ENCODE measurements around the gene CBX2.
"Not testable (repeated sequence)": the region's sequence is repeated elsewhere in the genome, so short reads cannot be mapped to it uniquely, and the experiment has no call there.

The CBX2 gene

DNA sequence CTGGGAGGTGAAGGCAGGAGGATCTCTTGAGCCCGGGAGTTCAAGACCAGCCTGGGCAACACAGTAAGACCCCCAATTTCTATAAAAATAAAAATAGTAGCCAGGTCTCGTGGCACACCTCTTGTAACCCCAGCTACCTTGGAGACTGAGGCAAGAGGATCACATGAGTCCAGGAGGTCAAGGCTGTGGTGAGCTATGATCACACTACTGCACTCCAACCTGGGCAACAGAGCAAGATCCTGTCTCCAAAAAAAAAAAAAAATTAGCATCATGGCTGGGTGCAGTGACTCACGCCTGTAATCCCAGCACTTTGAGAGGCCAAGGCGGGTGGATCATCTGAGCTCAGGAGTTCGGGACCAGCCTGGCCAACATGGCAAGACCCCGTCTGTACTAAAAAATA lies 6.7 kb upstream of the CBX2 start:
- no peak overlapping the region for H3K4me3 ChIP-seq (ENCODE audit: low read depth, low read length)
- no peaks in the 10 kb centered on the region for H3K79me2 ChIP-seq
- TF ChIP-seq, protein P1, sequence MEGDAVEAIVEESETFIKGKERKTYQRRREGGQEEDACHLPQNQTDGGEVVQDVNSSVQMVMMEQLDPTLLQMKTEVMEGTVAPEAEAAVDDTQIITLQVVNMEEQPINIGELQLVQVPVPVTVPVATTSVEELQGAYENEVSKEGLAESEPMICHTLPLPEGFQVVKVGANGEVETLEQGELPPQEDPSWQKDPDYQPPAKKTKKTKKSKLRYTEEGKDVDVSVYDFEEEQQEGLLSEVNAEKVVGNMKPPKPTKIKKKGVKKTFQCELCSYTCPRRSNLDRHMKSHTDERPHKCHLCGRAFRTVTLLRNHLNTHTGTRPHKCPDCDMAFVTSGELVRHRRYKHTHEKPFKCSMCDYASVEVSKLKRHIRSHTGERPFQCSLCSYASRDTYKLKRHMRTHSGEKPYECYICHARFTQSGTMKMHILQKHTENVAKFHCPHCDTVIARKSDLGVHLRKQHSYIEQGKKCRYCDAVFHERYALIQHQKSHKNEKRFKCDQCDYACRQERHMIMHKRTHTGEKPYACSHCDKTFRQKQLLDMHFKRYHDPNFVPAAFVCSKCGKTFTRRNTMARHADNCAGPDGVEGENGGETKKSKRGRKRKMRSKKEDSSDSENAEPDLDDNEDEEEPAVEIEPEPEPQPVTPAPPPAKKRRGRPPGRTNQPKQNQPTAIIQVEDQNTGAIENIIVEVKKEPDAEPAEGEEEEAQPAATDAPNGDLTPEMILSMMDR (IDR thresholded peaks at IDR 0.05), result no peak
- no peak overlapping the region for H3K27ac ChIP-seq
- H3K4me1 ChIP-seq, result no peaks in the 10 kb centered on the region
- H3K27me3 ChIP-seq (ENCODE audit: control insufficient read depth, insufficient read depth, low read length), result no peaks in the 10 kb centered on the region
- no peaks in the 10 kb centered on the region for H3K36me3 ChIP-seq (ENCODE audit: control insufficient read depth, insufficient read depth, low read length)
- H3K4me2 ChIP-seq (ENCODE audit: low read length), result no peak overlapping the region
- H3K9me3 ChIP-seq (ENCODE audit: control insufficient read depth, low read length), result no peaks in the 10 kb centered on the region
- no peak overlapping the region for H2AFZ ChIP-seq
- no peak overlapping the region for H3K9ac ChIP-seq

DNA sequence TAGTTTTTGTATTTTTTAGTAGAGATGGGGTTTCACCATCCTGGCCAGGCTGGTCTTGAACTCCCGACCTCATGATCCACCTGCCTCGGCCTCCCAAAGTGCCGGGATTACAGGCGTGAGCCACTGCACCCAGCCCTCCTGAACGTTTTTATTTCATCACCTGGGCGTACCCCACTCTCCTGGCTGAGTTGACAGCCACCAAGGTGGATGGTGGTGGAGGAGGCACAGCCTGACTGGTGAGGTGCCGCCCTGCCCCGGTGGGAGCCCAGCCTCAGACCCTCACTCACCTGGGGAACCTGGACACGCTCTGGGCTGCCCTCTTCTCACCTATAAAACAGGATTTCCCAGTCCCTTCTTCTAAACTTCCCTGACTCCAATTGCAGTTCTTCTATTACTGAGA lies 5.2 kb upstream of the CBX2 start:
- H3K9me3 ChIP-seq (ENCODE audit: control insufficient read depth, low read length); H3K27me3 ChIP-seq (ENCODE audit: control insufficient read depth, insufficient read depth, low read length): not testable (repeated sequence)

DNA sequence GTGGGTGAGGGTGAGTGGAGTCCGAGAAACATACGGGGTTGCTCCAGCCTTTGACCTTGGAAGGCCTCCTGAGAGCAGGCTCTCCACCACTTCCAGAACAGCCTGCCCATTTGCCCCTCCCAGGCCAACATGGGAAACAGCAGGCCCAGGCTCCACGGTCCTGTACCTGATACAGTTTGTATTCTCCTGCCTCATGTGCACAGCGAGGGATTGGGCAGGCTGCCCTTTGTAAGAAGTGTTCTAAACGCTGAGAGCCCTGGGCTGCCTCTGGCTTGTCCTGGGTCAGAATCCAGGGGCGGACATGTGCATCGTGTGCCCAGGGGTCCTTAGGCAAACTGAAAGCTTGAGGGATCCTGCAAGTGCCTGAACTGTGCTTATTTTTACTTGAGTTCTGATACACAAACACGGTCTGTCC lies 3.4 kb upstream of the CBX2 start:
- Histone ChIP-seq H3K9me3 (ENCODE audit: control insufficient read depth, low read length) (no peaks in the 10 kb centered on the region), H3K4me2 (ENCODE audit: low read length) (no peak overlapping the region), H2AFZ (no peak overlapping the region), H3K9ac (no peak overlapping the region), H3K4me3 (ENCODE audit: low read depth, low read length) (no peak overlapping the region), H3K27ac (no peak overlapping the region), H3K79me2 (no peaks in the 10 kb centered on the region), H3K4me1 (no peaks in the 10 kb centered on the region), H3K27me3 (ENCODE audit: control insufficient read depth, insufficient read depth, low read length) (no peaks in the 10 kb centered on the region), H3K36me3 (ENCODE audit: control insufficient read depth, insufficient read depth, low read length) (no peaks in the 10 kb centered on the region)
- TF ChIP-seq, protein P1 (IDR thresholded peaks at IDR 0.05), result no peak

More for the DNA sequence above, 5.2 kb upstream of the CBX2 start:
- H3K79me2 ChIP-seq; H2AFZ ChIP-seq; H3K9ac ChIP-seq; H3K4me1 ChIP-seq; H3K27ac ChIP-seq; H3K4me2 ChIP-seq (ENCODE audit: low read length); H3K4me3 ChIP-seq (ENCODE audit: low read depth, low read length); H3K36me3 ChIP-seq (ENCODE audit: control insufficient read depth, insufficient read depth, low read length): not testable (repeated sequence)

DNA sequence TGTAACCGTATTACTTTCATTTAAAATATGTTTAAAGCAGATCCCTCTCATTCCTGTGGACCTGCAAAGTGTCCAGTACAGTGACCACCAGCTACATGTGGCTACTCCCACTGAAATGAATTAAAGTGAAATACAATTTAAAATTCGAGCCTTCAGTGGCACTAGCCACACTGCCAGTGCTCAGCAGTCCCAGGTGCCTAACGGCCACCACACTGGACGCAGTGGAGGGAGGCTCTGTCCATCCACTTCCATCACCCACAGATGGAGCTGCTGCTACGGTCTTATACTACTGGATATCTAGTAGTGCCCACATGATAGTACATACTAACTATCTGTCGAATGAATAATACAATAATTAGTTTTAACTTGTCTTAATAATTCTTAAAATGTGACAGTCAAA lies 2.3 kb upstream of the CBX2 start:
- H2AFZ ChIP-seq, result no peak overlapping the region
- TF ChIP-seq, protein P1 (IDR thresholded peaks at IDR 0.05), result no peak
- no peak overlapping the region for H3K4me3 ChIP-seq (ENCODE audit: low read depth, low read length)
- no peaks in the 10 kb centered on the region for H3K4me1 ChIP-seq
- H3K4me2 ChIP-seq (ENCODE audit: low read length), result no peak overlapping the region
- H3K9me3 ChIP-seq (ENCODE audit: control insufficient read depth, low read length), result no peaks in the 10 kb centered on the region
- no peaks in the 10 kb centered on the region for H3K79me2 ChIP-seq
- no peak overlapping the region for H3K27ac ChIP-seq
- no peaks in the 10 kb centered on the region for H3K36me3 ChIP-seq (ENCODE audit: control insufficient read depth, insufficient read depth, low read length)
- no peaks in the 10 kb centered on the region for H3K27me3 ChIP-seq (ENCODE audit: control insufficient read depth, insufficient read depth, low read length)
- no peak overlapping the region for H3K9ac ChIP-seq

DNA sequence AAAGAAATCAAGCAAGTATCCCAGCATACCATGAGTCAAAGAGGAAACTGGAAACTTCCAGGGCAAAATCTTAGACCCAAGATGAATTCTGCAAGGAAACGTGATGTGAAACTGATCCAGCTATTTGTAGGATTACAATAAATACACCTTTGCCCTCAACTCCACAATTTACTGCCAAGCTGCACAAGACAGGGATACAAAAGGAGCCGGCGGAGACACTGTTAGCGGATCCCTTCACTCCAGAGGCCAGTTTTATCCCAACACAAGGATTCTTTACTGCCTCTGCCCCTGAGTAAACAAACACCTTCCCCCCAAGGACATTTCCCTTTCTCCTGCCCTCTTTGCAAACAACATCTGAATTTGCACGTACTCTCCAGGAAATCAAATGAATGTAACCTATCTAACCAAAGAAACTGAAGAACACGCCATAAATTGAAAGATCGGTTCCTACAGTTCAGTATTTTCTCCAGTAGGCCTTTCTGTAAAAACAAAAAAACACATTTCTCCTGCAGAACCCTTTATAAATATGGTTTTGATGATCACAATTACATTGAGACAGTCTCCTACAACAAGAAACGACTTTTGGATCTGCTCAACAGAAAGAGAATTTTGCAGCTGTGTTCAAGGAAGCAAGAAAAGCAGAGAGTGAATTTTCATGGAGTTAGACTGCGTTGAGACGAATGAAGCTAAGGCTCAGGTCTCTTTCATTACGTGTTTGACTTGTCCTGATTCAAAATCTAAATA lies 1.4 kb upstream of the CBX2 start:
- H3K27ac ChIP-seq, result no peak overlapping the region
- no peaks in the 10 kb centered on the region for H3K4me1 ChIP-seq
- no peaks in the 10 kb centered on the region for H3K79me2 ChIP-seq
- H3K9ac ChIP-seq, result no peak overlapping the region
- no peaks in the 10 kb centered on the region for H3K27me3 ChIP-seq (ENCODE audit: control insufficient read depth, insufficient read depth, low read length)
- peak overlapping the region; percentile 1 for H3K4me2 ChIP-seq (ENCODE audit: low read length)
- H3K4me3 ChIP-seq (ENCODE audit: low read depth, low read length), result no peak overlapping the region
- TF ChIP-seq, protein P1 (IDR thresholded peaks at IDR 0.05), result no peak
- no peaks in the 10 kb centered on the region for H3K36me3 ChIP-seq (ENCODE audit: control insufficient read depth, insufficient read depth, low read length)
- H2AFZ ChIP-seq, result no peak overlapping the region
- H3K9me3 ChIP-seq (ENCODE audit: control insufficient read depth, low read length), result no peaks in the 10 kb centered on the region
